CD4-positive, alpha-beta T cell treated with Interleukin-12 subunit alpha and Interleukin-12 subunit beta, for 1 hour (primary cell): Measurements from ENCODE around the gene BRD4.
"Not testable (repeated sequence)": the region's sequence is repeated elsewhere in the genome, so short reads cannot be mapped to it uniquely, and the experiment has no call there.

ENCODE experiments used
- DNase-seq: peaks from one replicate; pipeline ENCODE4 v3.0.0-alpha.2; 2020

BRD4 gene

DNA sequence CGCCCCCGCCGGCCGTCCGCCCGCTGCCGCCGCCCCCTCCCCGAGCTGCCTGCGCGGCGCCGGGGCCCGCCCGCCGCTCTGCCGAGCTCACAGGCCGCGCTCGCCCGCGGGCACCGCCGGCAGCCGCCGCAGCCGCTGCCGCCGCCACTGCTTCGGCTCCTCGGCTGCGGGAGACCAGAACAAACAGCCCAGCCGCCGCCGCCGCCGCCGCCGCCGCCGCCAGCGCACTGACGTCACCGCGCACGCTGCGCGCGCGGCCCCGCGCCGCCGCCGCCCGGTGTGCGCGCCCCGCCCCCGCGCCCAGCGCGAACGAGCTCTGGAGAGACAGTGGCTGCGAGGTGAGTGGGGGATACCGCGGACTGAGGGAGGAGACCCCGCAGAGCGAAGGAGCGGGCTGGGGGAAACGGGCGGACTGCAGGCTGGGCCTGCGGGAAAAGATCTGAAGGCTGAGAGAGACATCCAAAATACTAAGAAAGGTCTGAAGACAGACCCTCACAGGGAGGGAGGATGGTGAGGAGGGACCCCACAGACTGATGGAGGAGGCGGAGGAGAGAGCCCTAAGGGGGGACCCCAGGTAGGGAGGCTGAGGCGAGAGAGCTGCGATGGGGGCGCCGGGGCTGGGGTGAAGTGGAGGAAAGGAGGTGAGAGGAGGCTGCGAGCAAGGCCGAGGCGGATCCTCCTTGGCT lies at the start of gene BRD4:
TSS of gene BRD4 (minus strand) at position 229 of the 686 bp plus-strand sequence. CDS start 59,440 bp downstream, outside the sequence.
- DNase-seq: peak; percentile 84

- no peak for DNase-seq
Observed at GRCh38 chr19:15381864-15382263, 49.5 kb upstream of the BRD4 start.

GRCh38 chr19:15381429-15381828 lies 49.1 kb upstream of the BRD4 start:
- DNase-seq: no peak

GRCh38 chr19:15379999-15380647 lies 47.8 kb upstream of the BRD4 start:
- DNase-seq: no peak

DNA sequence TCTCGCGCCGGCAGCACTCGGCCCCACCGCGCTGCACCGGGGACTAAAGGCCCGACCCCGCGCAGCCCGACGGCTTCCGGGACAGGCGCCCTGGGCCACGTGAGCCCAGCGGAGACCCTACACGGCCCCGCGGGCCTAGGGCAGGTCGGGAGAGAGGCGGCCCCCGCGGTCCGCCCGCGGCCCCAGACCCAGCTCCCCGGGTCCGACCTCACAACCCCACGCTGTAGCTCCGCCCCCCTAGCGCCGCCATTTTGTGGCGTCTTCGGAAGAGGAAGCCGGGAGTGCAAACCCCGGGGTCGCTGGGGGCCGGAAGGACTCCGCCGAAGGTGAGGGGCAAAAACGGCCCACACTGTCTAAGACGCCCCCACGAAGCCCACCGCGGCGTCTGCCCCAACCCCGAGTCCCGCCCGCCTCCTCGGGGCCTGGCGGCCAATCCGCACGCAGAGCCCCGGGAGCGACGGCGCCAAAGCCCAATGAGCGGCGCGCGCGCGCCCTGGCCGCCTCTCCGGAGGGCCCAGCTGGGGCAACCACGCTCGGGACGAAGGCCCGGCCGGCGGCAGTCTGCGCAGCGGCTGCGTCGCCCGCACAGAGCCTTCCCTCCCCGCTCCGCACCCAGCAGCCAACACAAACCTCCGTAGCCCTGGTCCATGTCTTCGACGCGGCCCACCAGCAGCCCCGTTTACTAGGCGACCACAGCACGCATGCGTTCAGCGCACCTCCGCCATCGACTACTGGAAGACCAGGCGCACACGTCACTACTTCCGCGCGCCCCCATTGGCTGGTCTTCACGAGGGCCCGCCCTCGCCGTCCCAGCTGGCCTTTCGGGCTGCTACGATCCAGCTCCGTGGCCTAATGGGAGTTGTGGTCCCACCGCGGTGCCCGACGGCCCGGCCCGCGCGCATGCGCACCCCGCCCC lies 47.0 kb upstream of the BRD4 start, which contains the start of gene AKAP8:
TSS of gene AKAP8 (minus strand) at position 705 of the 916 bp plus-strand sequence. CDS start at position 649, 56 bp downstream.
- DNase-seq: peak; percentile 99

- peak; percentile 53 for DNase-seq
Observed at GRCh38 chr19:15378534-15379082, 46.3 kb upstream of the BRD4 start.

GRCh38 chr19:15374796-15375440 lies 42.6 kb upstream of the BRD4 start:
- no peak for DNase-seq

DNA sequence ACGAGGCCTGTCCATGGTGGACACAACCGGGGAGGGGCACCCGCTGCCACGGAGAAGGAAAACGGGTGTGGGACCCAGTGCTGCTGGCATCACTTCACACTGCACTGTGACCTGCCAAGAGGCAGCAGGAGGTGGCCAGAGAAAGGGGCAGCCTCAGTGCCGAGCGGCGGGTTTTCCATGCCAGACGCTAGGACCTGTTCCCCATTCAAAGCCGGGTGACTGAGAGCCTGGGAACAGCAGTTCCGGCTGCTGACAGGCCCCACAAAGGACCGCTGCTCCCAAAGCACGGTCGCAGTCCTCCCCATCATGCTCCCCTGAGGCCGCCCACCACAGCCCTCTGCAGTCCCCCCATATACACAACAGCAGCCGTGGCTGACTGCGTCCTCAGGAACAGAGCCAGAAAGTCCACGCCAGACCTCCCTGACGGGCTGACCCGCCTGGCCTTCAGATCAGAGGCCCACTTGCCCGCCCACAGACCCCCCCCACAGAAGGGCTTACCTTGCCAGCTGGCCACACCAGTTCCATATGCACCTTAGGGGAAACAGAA lies 41.8 kb upstream of the BRD4 start:
- no peak for DNase-seq

- DNase-seq: no peak
Observed at GRCh38 chr19:15373644-15374043, 41.3 kb upstream of the BRD4 start.

DNA sequence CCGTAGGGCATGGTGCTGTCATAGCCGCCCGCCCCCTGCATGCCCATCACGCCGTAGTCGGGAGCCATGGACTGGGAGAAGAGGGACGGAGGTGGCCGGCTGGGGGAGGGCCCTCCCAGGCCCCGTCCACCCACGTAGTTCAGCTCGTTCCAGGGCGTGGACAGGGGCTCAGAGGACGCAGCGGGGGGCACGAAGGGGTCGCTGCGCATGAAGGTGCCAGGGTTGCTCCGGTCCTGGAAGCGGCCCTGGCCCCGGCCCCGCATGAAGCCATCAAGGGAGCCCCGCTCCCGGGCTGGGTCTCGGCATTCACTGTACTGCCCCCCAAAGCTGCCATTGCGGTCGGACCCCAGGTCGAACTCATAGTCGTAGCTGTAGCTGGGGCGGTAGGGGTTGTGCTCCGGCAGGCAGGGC lies 40.6 kb upstream of the BRD4 start:
- DNase-seq: no peak

DNA sequence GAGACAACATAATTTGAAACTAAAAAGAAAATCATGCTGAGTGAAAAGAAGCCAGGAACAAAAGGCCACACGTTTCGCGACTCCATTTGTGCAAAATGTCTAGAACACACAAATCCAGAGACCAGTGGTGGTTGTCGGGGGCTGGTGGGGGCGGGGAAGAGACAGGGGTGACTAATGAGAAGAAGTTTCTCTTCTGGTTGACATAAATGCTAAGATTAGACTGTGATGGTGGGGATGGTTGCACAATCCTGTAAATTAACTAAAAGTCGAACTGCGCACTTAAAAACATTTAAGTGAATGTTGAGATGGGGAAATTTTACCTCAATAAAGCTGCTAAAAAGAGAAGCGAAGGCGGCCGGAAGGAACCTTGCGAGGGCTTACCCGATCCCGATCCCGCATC lies 40.1 kb upstream of the BRD4 start:
- no peak for DNase-seq

DNA sequence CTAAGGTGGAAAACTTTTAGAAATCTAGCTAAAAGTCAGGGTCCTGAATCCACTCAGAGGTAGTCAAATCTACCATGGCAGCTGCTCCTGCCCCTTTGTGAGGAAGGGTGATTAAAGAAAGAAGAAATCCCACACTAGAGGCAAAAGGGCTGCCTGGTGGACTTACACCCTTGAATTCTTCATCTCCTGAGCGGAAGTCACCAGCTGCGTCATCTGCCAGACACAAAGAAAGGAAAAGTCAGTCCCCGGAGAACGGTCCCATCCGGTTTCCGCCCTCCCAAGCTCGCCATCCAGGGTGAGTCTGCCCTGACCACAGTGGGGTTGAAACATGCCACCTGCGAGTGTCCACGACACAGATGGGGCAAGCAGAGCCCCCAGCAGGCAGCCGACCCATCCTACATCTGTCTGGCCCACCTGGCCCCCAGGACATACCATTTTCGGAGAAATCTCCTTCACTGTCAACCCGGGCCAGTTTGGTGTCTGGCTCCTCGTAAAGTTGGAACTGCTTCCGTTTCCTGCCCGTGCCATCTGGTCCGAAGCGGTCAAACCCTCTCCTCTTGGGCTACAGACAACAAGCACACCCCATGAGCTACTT lies 39.5 kb upstream of the BRD4 start:
- no peak for DNase-seq

DNA sequence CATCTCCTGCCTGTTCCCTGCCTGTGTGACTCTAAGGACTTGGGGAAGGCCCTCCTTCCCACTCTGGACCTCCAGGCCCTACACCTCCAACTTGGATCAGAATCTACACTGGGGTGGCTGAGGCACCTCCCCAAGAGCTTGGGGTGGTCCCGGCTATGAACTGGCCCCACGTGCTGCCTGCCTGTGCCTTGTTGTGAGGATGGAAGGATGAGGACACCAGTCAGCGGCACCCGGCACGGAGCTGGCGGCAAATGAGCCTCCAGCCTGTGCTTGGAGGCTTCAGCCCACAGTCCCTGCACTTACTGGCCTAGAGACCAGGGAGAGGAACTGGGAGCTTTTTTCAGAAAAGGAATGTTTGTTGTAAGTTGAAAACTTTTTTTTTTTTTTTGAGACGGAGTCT lies 38.8 kb upstream of the BRD4 start:
- no peak for DNase-seq

DNA sequence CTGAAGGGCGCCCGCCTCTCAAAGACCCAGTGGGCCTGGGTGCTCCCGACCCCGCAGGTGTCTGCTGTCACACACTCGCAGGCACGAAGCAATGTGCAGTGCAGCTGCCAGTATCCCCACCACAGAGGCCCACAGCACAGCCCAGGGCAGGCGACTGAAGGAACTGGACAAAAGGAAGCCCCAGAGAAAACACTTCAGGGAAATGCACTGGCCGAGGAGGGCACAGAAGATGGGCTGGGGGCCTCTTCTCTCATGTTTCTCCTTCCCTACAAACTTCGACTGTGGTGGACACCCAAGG lies 37.2 kb upstream of the BRD4 start:
- DNase-seq: no peak

GRCh38 chr19:15368798-15369593 lies 36.7 kb upstream of the BRD4 start:
- no peak for DNase-seq

GRCh38 chr19:15368051-15368632 lies 35.8 kb upstream of the BRD4 start:
- no peak for DNase-seq

DNA sequence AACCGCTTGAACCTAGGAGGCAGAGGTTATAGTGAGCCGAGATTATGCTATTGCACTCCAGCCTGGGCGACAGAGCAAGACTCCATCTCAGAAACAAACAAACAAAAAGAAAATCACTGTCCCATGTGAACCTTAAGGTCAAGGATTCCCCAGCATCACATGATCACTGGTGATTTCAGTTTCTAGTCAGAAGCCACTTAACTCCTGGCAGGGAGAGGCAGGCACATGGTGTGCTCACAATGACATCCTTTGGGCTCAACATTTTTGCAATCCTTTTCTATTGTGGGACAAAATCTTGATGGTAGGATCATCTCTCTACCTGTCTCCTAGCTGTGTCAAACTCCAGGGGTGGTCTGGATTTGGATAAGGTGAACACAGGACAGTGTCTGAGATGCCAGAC lies 35.1 kb upstream of the BRD4 start:
- DNase-seq: no peak

- DNase-seq: no peak
Observed at GRCh38 chr19:15365264-15365663, 32.9 kb upstream of the BRD4 start.

GRCh38 chr19:15363791-15364190 lies 31.5 kb upstream of the BRD4 start:
- DNase-seq: not testable (repeated sequence)

DNA sequence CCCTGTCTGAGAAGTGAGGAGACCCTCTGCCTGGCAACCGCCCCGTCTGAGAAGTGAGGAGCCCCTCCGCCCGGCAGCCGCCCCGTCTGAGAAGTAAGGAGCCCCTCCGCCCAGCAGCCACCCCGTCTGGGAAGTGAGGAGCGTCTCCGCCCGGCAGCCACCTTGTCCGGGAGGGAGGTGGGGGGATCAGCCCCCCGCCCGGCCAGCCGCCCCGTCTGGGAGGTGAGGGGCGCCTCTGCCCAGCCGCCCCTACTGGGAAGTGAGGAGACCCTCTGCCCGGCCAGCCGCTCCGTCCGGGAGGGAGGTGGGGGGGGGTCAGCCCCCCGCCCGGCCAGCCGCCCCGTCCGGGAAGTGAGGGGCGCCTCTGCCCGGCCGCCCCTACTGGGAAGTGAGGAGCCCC lies 30.7 kb upstream of the BRD4 start:
- not testable (repeated sequence) for DNase-seq

DNA sequence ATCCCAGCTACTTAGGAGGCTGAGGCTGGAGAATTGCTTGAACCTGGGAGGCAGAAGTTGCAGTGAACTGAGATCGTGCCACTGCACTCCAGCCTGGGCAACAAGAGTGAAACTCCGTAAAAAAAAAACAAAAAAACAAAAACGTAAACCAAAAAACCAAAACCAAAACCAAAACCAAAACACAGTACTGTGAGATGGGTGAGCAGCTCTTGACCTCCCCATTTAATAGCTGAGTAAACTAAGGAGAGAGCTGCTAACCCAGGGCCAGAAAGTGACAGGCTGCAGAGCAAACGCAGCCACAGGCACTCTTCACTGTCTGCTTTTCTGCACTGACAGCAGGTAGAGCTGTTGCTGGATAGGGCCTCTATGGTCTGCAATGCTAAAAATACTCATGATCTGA lies 27.7 kb upstream of the BRD4 start:
- DNase-seq: not testable (repeated sequence)
